Suprapubic skin (tissue), 4 donors: ENCODE data around the gene NR2E3. TPM values are rescaled to one million over a fixed set of nuclear protein-coding genes. Genes with fewer than 3 reads are reported as not detected.

ENCODE experiments used
- DNase-seq, 2 donors: peaks; one replicate each; pipeline ENCODE4 v3.0.0-alpha.2; 2019; ENCODE audit warnings: low spot score in 2 of 2
- H3K27ac ChIP-seq: fragments of 200-600 bp; sonication (generic); one replicate; pipeline ENCODE4 v1.5.1; 2019
- H3K27me3 ChIP-seq: fragments of 200-600 bp; sonication (generic); one replicate; pipeline ENCODE4 v1.5.1; 2019
- H3K36me3 ChIP-seq: fragments of 200-600 bp; sonication (generic); one replicate; pipeline ENCODE4 v1.5.1; 2019
- H3K4me1 ChIP-seq: fragments of 200-600 bp; sonication (generic); one replicate; pipeline ENCODE4 v1.5.1; 2019
- H3K4me3 ChIP-seq: fragments of 200-600 bp; sonication (generic); one replicate; pipeline ENCODE4 v1.5.1; 2019; ENCODE audit warnings: mild to moderate bottlenecking
- H3K9me3 ChIP-seq: fragments of 200-600 bp; sonication (generic); one replicate; pipeline ENCODE4 v1.5.1; 2019
- EP300 ChIP-seq: sonication (generic); formaldehyde crosslinking; IDR thresholded peaks from one replicate; pipeline ENCODE4 v1.6.1; 2017; ENCODE audit warnings: antibody characterized with exemption
- POLR2A ChIP-seq, 2 donors: fragments of 450-650 bp; IDR thresholded peaks; one replicate each; pipeline ENCODE4 v1.6.1; 2017; ENCODE audit warnings: antibody characterized with exemption in 2 of 2, mild to moderate bottlenecking in 2 of 2, moderate library complexity in 2 of 2
- POLR2AphosphoS5 ChIP-seq, 3 donors: sonication (generic); formaldehyde crosslinking; IDR thresholded peaks; one replicate each; pipeline ENCODE4 v1.6.1; 2017; ENCODE audit warnings: antibody characterized with exemption in 3 of 3
- WGBS: methylation state at CpG from one replicate; pipeline ENCODE4 v1.1.5; 2018; 5-methylcytosine and 5-hydroxymethylcytosine counted together
- total RNA-seq, 4 donors: library from RNA; depleted of rRNA; stranded (reverse); fragments of >200 nt; gene quantifications; one replicate each; pipeline ENCODE4 v1.1.0, GENCODE V29; 2016
- TF ChIP-seq, protein P1 (sequence below), 2 donors: fragments of 200-600 bp in 1 of 2; fragments of 450-650 bp in 1 of 2; sonication (generic) in 1 of 2; IDR thresholded peaks; one replicate each; pipeline ENCODE4 v1.5.1; 2016 to 2019; ENCODE audit warnings: antibody characterized with exemption in 2 of 2, mild to moderate bottlenecking in 1 of 2, moderate library complexity in 1 of 2

The NR2E3 gene
- total RNA-seq, 4 donors from 2014 or later: 0.48 TPM; not detected in 3

DNA sequence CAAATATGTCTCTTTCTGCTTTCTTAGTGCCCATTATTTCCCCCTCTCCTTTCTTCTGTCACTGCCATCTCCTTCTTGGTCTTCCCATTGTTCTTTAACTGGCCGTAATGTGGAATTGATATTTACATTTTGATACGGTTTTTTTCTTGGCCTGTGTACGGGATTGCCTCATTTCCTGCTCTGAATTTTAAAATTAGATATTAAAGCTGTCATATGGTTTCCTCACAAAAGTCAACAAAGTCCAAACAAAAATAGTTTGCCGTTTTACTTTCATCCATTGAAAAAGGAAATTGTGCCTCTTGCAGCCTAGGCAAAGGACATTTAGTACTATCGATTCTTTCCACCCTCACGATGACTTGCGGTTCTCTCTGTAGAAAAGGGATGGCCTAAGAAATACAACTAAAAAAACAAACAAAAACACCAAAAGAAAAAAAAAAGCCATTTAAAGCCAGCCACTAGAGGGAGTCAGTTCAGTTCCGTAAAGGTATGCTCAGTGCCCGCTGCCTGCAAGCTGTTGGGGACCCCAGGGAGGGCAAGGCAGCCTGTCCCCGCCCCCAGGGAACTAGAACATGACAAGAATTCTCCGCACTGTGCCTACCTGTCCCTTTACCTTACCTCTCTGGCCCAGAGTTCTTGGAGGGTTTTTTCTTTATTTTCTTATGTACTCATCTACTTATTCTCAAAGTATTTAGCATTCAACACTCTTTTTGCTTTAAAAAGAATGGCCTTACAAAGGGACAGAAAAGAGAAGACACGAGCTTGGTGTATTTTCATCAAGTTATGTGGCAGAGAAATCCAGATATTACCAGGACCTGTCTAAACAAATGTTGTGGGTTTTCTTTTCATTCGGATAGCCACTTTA lies 30.0 kb upstream of the NR2E3 start:
- 29% methylated on average over 13 of the region's 13 CpGs for WGBS
- no peak for TF ChIP-seq POLR2A (IDR thresholded peaks at IDR 0.05)
- no peak for TF ChIP-seq POLR2AphosphoS5 (IDR thresholded peaks at IDR 0.05)
- TF ChIP-seq EP300: no peak
- TF ChIP-seq, protein P1, sequence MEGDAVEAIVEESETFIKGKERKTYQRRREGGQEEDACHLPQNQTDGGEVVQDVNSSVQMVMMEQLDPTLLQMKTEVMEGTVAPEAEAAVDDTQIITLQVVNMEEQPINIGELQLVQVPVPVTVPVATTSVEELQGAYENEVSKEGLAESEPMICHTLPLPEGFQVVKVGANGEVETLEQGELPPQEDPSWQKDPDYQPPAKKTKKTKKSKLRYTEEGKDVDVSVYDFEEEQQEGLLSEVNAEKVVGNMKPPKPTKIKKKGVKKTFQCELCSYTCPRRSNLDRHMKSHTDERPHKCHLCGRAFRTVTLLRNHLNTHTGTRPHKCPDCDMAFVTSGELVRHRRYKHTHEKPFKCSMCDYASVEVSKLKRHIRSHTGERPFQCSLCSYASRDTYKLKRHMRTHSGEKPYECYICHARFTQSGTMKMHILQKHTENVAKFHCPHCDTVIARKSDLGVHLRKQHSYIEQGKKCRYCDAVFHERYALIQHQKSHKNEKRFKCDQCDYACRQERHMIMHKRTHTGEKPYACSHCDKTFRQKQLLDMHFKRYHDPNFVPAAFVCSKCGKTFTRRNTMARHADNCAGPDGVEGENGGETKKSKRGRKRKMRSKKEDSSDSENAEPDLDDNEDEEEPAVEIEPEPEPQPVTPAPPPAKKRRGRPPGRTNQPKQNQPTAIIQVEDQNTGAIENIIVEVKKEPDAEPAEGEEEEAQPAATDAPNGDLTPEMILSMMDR (IDR thresholded peaks at IDR 0.05): peak; percentile 47 to 51
- Histone ChIP-seq H3K36me3 (no peaks in the 10 kb centered on the region), H3K27me3 (no peaks in the 10 kb centered on the region), H3K4me3 (no peak overlapping the region), H3K27ac (no peak overlapping the region), H3K9me3 (no peaks in the 10 kb centered on the region), H3K4me1 (peaks cover 7% of the 10 kb centered on the region)
- peak in 1 of 2 donors; percentile 65 for DNase-seq

DNA sequence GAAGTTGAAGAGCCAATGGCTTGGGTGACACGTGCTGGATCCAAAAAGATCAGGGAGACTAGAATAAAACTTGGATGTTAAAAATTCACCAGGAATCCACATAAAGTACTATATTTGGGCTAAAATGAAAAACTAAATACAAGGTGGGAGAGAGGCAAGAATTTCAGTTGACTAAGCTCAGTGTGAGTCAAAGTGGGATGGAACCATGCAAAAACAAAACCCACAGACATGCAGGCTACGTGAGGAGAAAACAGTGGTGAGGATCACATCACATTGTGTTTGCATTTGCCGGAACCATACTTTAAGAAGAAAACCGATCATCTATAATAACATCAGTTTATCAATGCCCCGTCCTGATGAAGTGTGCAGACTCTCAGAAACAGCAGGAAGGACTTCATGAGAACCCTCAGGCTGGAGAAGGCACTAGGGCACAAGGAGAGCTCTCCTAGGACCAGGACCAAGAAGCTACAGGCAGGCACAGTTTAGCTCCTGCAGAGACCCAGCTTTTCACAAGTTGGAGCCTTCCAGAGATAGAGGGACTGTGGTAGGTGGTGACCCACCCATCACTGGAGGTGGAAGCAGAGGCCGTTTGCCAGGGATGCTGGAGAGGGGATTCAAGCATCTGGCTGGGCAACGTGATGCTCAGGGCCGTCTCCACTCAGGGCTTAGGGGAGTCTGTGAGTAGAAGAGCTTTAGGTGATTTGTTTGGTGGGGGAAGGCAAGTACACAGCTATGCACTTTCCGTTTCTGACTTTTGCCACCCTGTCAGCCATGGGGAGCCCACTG lies 29.0 kb upstream of the NR2E3 start:
- WGBS: 77% methylated on average over 8 of the region's 9 CpGs
- Histone ChIP-seq H3K9me3 (no peaks in the 10 kb centered on the region), H3K4me3 (no peak overlapping the region), H3K27ac (no peak overlapping the region), H3K27me3 (no peaks in the 10 kb centered on the region), H3K36me3 (no peaks in the 10 kb centered on the region), H3K4me1 (peaks cover 7% of the 10 kb centered on the region)
- TF ChIP-seq POLR2A (IDR thresholded peaks at IDR 0.05): no peak
- TF ChIP-seq, protein P1 (IDR thresholded peaks at IDR 0.05): no peak
- TF ChIP-seq POLR2AphosphoS5 (IDR thresholded peaks at IDR 0.05): no peak
- TF ChIP-seq EP300: no peak
- DNase-seq: peak in 1 of 2 donors; percentile 70

DNA sequence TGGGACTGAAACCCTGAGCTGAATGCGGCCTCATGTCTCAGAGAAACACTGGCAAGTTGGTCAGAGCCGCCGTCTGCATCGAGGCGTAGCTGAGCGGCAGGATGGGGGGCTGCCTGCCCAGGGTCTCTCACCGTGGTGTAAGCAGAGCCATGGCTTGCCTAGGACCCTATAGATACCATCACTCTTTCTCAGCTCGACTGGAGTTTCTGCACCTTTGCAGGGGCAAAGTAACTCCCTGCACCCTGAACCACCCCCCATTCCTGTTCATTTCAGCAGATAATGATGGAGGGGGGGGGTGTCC lies 28.4 kb upstream of the NR2E3 start:
- WGBS: 40% methylated on average over 1 of the region's 8 CpGs
- no peak overlapping the region for H3K4me3 ChIP-seq
- peak in 1 of 2 donors; percentile 20 for DNase-seq

DNA sequence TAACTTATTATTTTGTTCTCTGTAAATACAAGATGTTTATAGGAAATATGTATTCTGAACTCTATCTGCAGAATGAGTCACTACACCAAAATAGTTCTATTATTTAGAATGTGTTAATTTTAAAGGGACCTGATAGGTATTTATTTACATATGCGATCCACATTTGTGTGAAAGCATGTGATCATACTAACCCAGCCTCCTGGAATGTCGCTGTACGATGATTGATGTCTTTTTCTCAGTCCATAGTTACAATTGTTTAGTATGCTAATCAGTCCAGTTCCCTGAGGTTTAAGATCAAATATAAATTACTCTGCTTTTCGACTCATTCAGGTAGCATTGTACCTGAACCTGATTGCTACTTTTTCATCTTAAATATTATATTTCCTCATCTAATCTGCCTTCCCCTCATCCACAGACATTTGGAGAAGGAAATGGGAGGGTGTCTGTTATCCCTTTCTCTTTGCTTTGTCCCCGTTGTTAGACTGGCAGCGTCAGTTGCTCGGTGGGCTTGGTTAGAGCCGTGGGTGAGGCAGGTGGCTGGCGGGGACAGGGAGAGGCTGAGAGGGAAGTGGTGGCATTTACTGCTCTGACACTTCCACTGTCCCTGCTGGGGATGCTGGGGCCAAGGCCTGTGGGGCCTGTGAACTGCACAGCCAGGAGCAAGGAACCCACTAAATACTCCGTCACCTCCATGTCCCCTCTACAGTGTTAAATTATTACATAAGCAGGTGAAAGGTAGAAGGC lies 27.8 kb upstream of the NR2E3 start:
- TF ChIP-seq POLR2A (IDR thresholded peaks at IDR 0.05): no peak
- TF ChIP-seq POLR2AphosphoS5 (IDR thresholded peaks at IDR 0.05): no peak
- no peak for TF ChIP-seq EP300
- TF ChIP-seq, protein P1 (IDR thresholded peaks at IDR 0.05): no peak
- no peak overlapping the region for H3K4me3 ChIP-seq
- no peaks in the 10 kb centered on the region for H3K27me3 ChIP-seq
- H3K9me3 ChIP-seq: no peaks in the 10 kb centered on the region
- no peak overlapping the region for H3K27ac ChIP-seq
- 73% methylated on average over 10 of the region's 10 CpGs for WGBS
- peak in 1 of 2 donors; percentile 34 for DNase-seq
- no peaks in the 10 kb centered on the region for H3K36me3 ChIP-seq
- peaks cover 7% of the 10 kb centered on the region for H3K4me1 ChIP-seq

More for the DNA sequence above, 28.4 kb upstream of the NR2E3 start:
- Histone ChIP-seq H3K27ac (no peak overlapping the region), H3K4me1 (peaks cover 7% of the 10 kb centered on the region), H3K36me3 (no peaks in the 10 kb centered on the region), H3K27me3 (no peaks in the 10 kb centered on the region), H3K9me3 (no peaks in the 10 kb centered on the region)
- TF ChIP-seq POLR2AphosphoS5 (IDR thresholded peaks at IDR 0.05) (no peak), POLR2A (IDR thresholded peaks at IDR 0.05) (no peak), EP300 (no peak)
- TF ChIP-seq, protein P1 (IDR thresholded peaks at IDR 0.05): no peak
